ENCODE results near the gene ANKRD35.
"Not testable (repeated sequence)": the region's sequence is repeated elsewhere in the genome, so short reads cannot be mapped to it uniquely, and the experiment has no call there.

Gene ANKRD35

GRCh38 chr1:145920297-145920696 is 34.6 kb upstream of the ANKRD35 start:
- H3K27ac ChIP-seq (ENCODE audit: insufficient read depth in 1 of 2, low read depth in 1 of 2, low read length in 2 of 2, poor library complexity in 1 of 2, severe bottlenecking in 2 of 2); H3K27me3 ChIP-seq (replicated peaks in 2 of 5; ENCODE audit: control insufficient read depth in 4 of 5, insufficient read depth in 5 of 5, low read length in 4 of 5); H3K9me3 ChIP-seq (ENCODE audit: control extremely low read depth in 1 of 5, control insufficient read depth in 4 of 5, insufficient read depth in 2 of 5, low read depth in 1 of 5, low read length in 4 of 5); POLR2A ChIA-PET; DNase-seq: not testable (repeated sequence)
- peaks cover 2 to 28% (median 23%) of the 10 kb centered on the region in 4 experiments for H3K4me1 ChIP-seq (ENCODE audit: control extremely low read depth in 1 of 4, control insufficient read depth in 4 of 4, insufficient read depth in 4 of 4, low read length in 3 of 4)
- peak overlapping the region in 1 of 7 experiments; percentile 99 for H3K4me3 ChIP-seq (ENCODE audit: control insufficient read depth in 1 of 7, extremely low read depth in 1 of 7, insufficient read depth in 4 of 7, low read depth in 2 of 7, low read length in 6 of 7)
- no CpG with 5 or more reads among the region's 4 CpGs for WGBS (ENCODE audit: insufficient coverage)
- H3K36me3 ChIP-seq (ENCODE audit: control insufficient read depth in 4 of 4, insufficient read depth in 4 of 4, low read length in 3 of 4) = peaks cover 0 to 25% (median 13%) of the 10 kb centered on the region in 4 experiments
- CTCF ChIA-PET = interaction anchor here (1.4 kb wide), 1 partner anchor 11 kb away, joined by 6 read pairs; no protein-coding TSS in a partner anchor

DNA sequence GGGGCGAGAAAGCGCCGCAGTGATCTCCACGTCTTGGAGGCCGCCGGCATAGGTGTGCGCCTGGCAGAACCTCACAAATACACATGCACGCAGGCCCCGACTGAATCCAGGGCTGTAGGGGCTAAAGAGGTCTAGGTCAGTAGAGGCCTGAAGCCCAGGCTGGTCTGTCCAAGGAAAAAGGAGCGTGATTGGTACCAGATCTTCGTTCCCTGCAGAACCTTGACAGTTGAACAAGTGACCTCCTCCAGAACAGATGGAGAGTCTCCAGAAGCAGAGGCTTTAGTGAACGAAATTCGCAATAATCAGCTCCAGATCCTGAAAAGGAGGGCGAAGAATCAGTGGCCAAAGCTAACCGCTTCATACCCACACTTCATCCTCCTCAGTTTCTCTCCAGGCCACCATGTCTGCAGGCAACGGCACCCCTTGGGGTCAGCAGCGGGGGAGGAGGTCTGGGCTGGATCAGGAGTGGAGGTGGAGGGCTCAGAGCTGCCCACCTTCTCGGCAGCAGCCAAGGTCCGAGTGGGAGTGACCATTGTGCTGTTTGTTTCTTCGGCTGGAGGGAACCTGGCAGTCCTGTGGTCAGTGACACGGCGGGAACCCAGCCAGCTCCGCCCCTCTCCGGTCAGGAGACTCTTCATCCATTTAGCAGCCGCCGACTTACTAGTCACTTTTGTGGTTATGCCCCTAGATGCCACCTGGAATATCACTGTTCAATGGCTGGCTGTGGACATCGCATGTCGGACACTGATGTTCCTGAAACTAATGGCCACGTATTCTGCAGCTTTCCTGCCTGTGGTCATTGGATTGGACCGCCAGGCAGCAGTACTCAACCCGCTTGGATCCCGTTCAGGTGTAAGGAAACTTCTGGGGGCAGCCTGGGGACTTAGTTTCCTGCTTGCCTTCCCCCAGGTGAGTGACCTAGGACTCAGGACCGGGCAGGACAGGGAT is 33.6 kb upstream of the ANKRD35 start:
- POLR2A ChIA-PET = interaction anchor here (0.6 to 2.1 kb wide), 8 partner anchors 8 to 85 kb away, joined by 3 to 15 read pairs (median 5); partner anchors contain the start of genes ANKRD34A, LIX1L, NUDT17 and PIAS3
- no peaks in the 10 kb centered on the region for H3K9me3 ChIP-seq (ENCODE audit: control extremely low read depth in 1 of 5, control insufficient read depth in 4 of 5, insufficient read depth in 2 of 5, low read depth in 1 of 5, low read length in 4 of 5)

GRCh38 chr1:145918144-145918991 is 32.7 kb upstream of the ANKRD35 start, which contains the start of gene PEX11B:
PEX11B (minus strand) TSS chr1:145918717; CDS start chr1:145918688, 29 bp downstream.
- WGBS (ENCODE audit: insufficient coverage) = 0% methylated on average over 40 of the region's 51 CpGs
- peak within 1 kb of the TSS; percentile 75 to 83 for H3K27ac ChIP-seq (ENCODE audit: insufficient read depth in 1 of 2, low read depth in 1 of 2, low read length in 2 of 2, poor library complexity in 1 of 2, severe bottlenecking in 2 of 2)
- H3K36me3 ChIP-seq (ENCODE audit: control insufficient read depth in 4 of 4, insufficient read depth in 4 of 4, low read length in 3 of 4) = peaks cover 6 to 33% (median 19%) of the 10 kb centered on the region in 4 experiments
- H3K27me3 ChIP-seq (replicated peaks in 2 of 5; ENCODE audit: control insufficient read depth in 4 of 5, insufficient read depth in 5 of 5, low read length in 4 of 5) = no peaks in the 10 kb centered on the region
- H3K4me1 ChIP-seq (ENCODE audit: control extremely low read depth in 1 of 4, control insufficient read depth in 4 of 4, insufficient read depth in 4 of 4, low read length in 3 of 4) = peaks cover 2 to 28% (median 23%) of the 10 kb centered on the region in 4 experiments
- POLR2A ChIA-PET = interaction anchor here (1.1 to 2.1 kb wide), 8 partner anchors 9 to 73 kb away, joined by 3 to 15 read pairs (median 5); partner anchors contain the start of genes ANKRD34A, LIX1L, NUDT17 and PIAS3
- H3K9me3 ChIP-seq (ENCODE audit: control extremely low read depth in 1 of 5, control insufficient read depth in 4 of 5, insufficient read depth in 2 of 5, low read depth in 1 of 5, low read length in 4 of 5) = no peaks in the 10 kb centered on the region
- CTCF ChIA-PET = interaction anchor here (1.0 to 2.5 kb wide), 8 partner anchors 9 to 114 kb away, joined by 3 to 12 read pairs (median 3); partner anchors contain the start of genes HJV, NUDT17, RBM8A and TXNIP
- peak; percentile 99 to 100 (median 100) for DNase-seq
- peak within 1 kb of the TSS; percentile 75 to 99 (median 94) for H3K4me3 ChIP-seq (ENCODE audit: control insufficient read depth in 1 of 7, extremely low read depth in 1 of 7, insufficient read depth in 4 of 7, low read depth in 2 of 7, low read length in 6 of 7)

More for the DNA sequence above, 33.6 kb upstream of the ANKRD35 start:
- CTCF ChIA-PET = interaction anchor here (0.6 to 2.5 kb wide), 10 partner anchors 8 to 113 kb away, joined by 3 to 12 read pairs (median 3); partner anchors contain the start of genes HJV, NUDT17, RBM8A and TXNIP
- peak in 2 of 3 donors; percentile 55 to 62 for DNase-seq
- Histone ChIP-seq H3K4me1 (ENCODE audit: control extremely low read depth in 1 of 4, control insufficient read depth in 4 of 4, insufficient read depth in 4 of 4, low read length in 3 of 4) (peaks cover 2 to 28% (median 23%) of the 10 kb centered on the region in 4 experiments), H3K27me3 (replicated peaks in 2 of 5; ENCODE audit: control insufficient read depth in 4 of 5, insufficient read depth in 5 of 5, low read length in 4 of 5) (no peaks in the 10 kb centered on the region), H3K27ac (ENCODE audit: insufficient read depth in 1 of 2, low read depth in 1 of 2, low read length in 2 of 2, poor library complexity in 1 of 2, severe bottlenecking in 2 of 2) (peak overlapping the region; percentile 75 to 83), H3K36me3 (ENCODE audit: control insufficient read depth in 4 of 4, insufficient read depth in 4 of 4, low read length in 3 of 4) (peaks cover 6 to 31% (median 18%) of the 10 kb centered on the region in 4 experiments), H3K4me3 (ENCODE audit: control insufficient read depth in 1 of 7, extremely low read depth in 1 of 7, insufficient read depth in 4 of 7, low read depth in 2 of 7, low read length in 6 of 7) (peak overlapping the region; percentile 75 to 99 (median 94))
- WGBS (ENCODE audit: insufficient coverage) = 5% methylated on average over 29 of the region's 33 CpGs

- H3K36me3 ChIP-seq (ENCODE audit: control insufficient read depth in 4 of 4, insufficient read depth in 4 of 4, low read length in 3 of 4) = peaks cover 6 to 34% (median 19%) of the 10 kb centered on the region in 4 experiments
- peak overlapping the region in 6 of 7 experiments; percentile 89 to 99 (median 96) for H3K4me3 ChIP-seq (ENCODE audit: control insufficient read depth in 1 of 7, extremely low read depth in 1 of 7, insufficient read depth in 4 of 7, low read depth in 2 of 7, low read length in 6 of 7)
- no peak for DNase-seq
- H3K9me3 ChIP-seq (ENCODE audit: control extremely low read depth in 1 of 5, control insufficient read depth in 4 of 5, insufficient read depth in 2 of 5, low read depth in 1 of 5, low read length in 4 of 5) = no peaks in the 10 kb centered on the region
- 92% methylated on average over 2 of the region's 5 CpGs for WGBS (ENCODE audit: insufficient coverage)
- ChIA-PET CTCF (interaction anchor here (1.0 to 2.9 kb wide), 3 partner anchors 10 to 73 kb away, joined by 4 to 12 read pairs (median 10); partner anchors contain the start of genes NUDT17 and RBM8A), POLR2A (interaction anchor here (1.2 to 2.1 kb wide), 4 partner anchors 10 to 62 kb away, joined by 3 to 15 read pairs (median 5); partner anchors contain the start of genes ANKRD34A, POLR3GL and RBM8A)
- H3K4me1 ChIP-seq (ENCODE audit: control extremely low read depth in 1 of 4, control insufficient read depth in 4 of 4, insufficient read depth in 4 of 4, low read length in 3 of 4) = peaks cover 2 to 28% (median 23%) of the 10 kb centered on the region in 4 experiments
- H3K27me3 ChIP-seq (replicated peaks in 2 of 5; ENCODE audit: control insufficient read depth in 4 of 5, insufficient read depth in 5 of 5, low read length in 4 of 5) = no peaks in the 10 kb centered on the region
- H3K27ac ChIP-seq (ENCODE audit: insufficient read depth in 1 of 2, low read depth in 1 of 2, low read length in 2 of 2, poor library complexity in 1 of 2, severe bottlenecking in 2 of 2) = peak overlapping the region; percentile 75 to 83
Measured at GRCh38 chr1:145917595-145917994, 31.9 kb upstream of the ANKRD35 start.

GRCh38 chr1:145916745-145917144 is 31.1 kb upstream of the ANKRD35 start:
- Histone ChIP-seq H3K9me3 (ENCODE audit: control extremely low read depth in 1 of 5, control insufficient read depth in 4 of 5, insufficient read depth in 2 of 5, low read depth in 1 of 5, low read length in 4 of 5) (no peaks in the 10 kb centered on the region), H3K27ac (ENCODE audit: insufficient read depth in 1 of 2, low read depth in 1 of 2, low read length in 2 of 2, poor library complexity in 1 of 2, severe bottlenecking in 2 of 2) (no peak overlapping the region), H3K36me3 (ENCODE audit: control insufficient read depth in 4 of 4, insufficient read depth in 4 of 4, low read length in 3 of 4) (peaks cover 7 to 38% (median 25%) of the 10 kb centered on the region in 4 experiments), H3K4me3 (ENCODE audit: control insufficient read depth in 1 of 7, extremely low read depth in 1 of 7, insufficient read depth in 4 of 7, low read depth in 2 of 7, low read length in 6 of 7) (no peak overlapping the region), H3K27me3 (replicated peaks in 2 of 5; ENCODE audit: control insufficient read depth in 4 of 5, insufficient read depth in 5 of 5, low read length in 4 of 5) (no peaks in the 10 kb centered on the region), H3K4me1 (ENCODE audit: control extremely low read depth in 1 of 4, control insufficient read depth in 4 of 4, insufficient read depth in 4 of 4, low read length in 3 of 4) (peaks cover 2 to 28% (median 23%) of the 10 kb centered on the region in 4 experiments)
- POLR2A ChIA-PET = no interaction called here
- WGBS (ENCODE audit: insufficient coverage) = 96% methylated on average over 5 of the region's 5 CpGs
- CTCF ChIA-PET = interaction anchor here (1.0 to 2.9 kb wide), 4 partner anchors 10 to 91 kb away, joined by 3 to 10 read pairs (median 4); partner anchors contain the start of genes PIAS3 and RBM8A
- DNase-seq = no peak

GRCh38 chr1:145912128-145912641 is 26.5 kb upstream of the ANKRD35 start:
- H3K27ac ChIP-seq (ENCODE audit: insufficient read depth in 1 of 2, low read depth in 1 of 2, low read length in 2 of 2, poor library complexity in 1 of 2, severe bottlenecking in 2 of 2) = no peak overlapping the region
- POLR2A ChIA-PET = no interaction called here
- no peak for DNase-seq
- no peak overlapping the region for H3K4me3 ChIP-seq (ENCODE audit: control insufficient read depth in 1 of 7, extremely low read depth in 1 of 7, insufficient read depth in 4 of 7, low read depth in 2 of 7, low read length in 6 of 7)
- peaks cover 0 to 5% (median 1%) of the 10 kb centered on the region in 4 experiments for H3K4me1 ChIP-seq (ENCODE audit: control extremely low read depth in 1 of 4, control insufficient read depth in 4 of 4, insufficient read depth in 4 of 4, low read length in 3 of 4)
- 91% methylated on average over 11 of the region's 11 CpGs for WGBS (ENCODE audit: insufficient coverage)
- peaks cover 9 to 50% (median 31%) of the 10 kb centered on the region in 4 experiments for H3K36me3 ChIP-seq (ENCODE audit: control insufficient read depth in 4 of 4, insufficient read depth in 4 of 4, low read length in 3 of 4)
- no peaks in the 10 kb centered on the region for H3K9me3 ChIP-seq (ENCODE audit: control extremely low read depth in 1 of 5, control insufficient read depth in 4 of 5, insufficient read depth in 2 of 5, low read depth in 1 of 5, low read length in 4 of 5)
- CTCF ChIA-PET = interaction anchor here (1.1 to 8.6 kb wide), 9 partner anchors 13 to 65 kb away, joined by 3 to 131 read pairs (median 13); partner anchors contain the start of genes NUDT17 and PIAS3
- H3K27me3 ChIP-seq (replicated peaks in 2 of 5; ENCODE audit: control insufficient read depth in 4 of 5, insufficient read depth in 5 of 5, low read length in 4 of 5) = no peaks in the 10 kb centered on the region
